Regular cardiac myocyte (primary cell): ENCODE data around the gene C1orf216. TPM values are rescaled to one million over a fixed set of nuclear protein-coding genes. Genes with fewer than 3 reads are reported as not detected.

Experiments
- total RNA-seq: library from RNA; depleted of rRNA; stranded (reverse); fragments of >200 nt; gene quantifications from 2 replicates; pipeline ENCODE4 v1.2.3, GENCODE V29; 2014

Gene C1orf216, protein sequence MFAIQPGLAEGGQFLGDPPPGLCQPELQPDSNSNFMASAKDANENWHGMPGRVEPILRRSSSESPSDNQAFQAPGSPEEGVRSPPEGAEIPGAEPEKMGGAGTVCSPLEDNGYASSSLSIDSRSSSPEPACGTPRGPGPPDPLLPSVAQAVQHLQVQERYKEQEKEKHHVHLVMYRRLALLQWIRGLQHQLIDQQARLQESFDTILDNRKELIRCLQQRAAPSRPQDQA
- total RNA-seq = 16.1 and 20.7 TPM in 2 replicates

DNA sequence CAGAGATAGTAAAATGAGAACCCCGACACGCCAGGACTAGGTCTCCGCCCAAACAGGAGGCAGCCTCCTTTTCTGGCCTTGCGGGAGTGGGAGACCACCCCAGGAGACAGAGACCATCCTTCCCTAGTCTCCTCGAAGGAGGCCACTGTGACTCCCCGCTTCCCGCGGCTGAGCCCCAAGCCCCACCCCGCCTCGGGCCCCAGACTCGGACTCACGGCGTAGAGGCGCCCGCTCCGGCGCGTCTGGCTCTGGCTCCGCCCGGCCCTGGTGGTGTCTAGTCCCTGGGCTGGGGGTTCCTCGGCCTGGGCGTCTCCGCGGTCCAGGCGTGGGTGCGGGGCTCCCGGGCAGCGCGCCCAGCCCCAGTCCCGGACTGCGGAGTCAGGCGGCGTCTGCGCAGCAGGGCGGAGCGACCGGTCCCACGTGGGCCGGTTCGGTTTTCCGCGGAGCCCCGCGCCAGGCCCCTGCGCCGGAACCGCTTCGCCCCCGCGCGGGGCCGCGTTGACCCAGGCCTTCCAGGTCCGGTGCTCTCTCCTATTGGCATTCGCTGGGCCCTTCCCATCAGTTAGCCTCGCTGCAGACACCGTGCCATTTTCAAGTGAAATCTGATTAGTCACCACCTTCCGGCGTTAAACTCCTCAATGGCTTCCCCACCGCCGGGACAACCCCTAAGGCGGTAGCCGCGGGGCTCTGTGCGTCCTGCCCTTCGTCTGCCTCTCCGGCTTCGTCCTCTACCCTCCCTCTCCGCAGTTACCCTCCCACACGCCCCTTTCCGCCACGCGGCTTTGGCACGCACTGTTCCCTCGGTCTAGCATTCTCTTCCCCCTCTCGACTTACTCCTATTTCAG, at the start of gene C1orf216:
Gene C1orf216, minus strand, starts transcription at position 393 of the 845 bp plus-strand sequence. CDS start 2,563 bp downstream, outside the sequence.

Other genes with a start within 250 kb of the C1orf216 start
- gene KIAA0319L, start 161.5 kb downstream of the C1orf216 start, total RNA-seq = 40.5 and 73.3 TPM in 2 replicates
- gene NCDN, start 161.1 kb downstream of the C1orf216 start, total RNA-seq = 22.3 and 32.8 TPM in 2 replicates
- gene TFAP2E, start 145.6 kb downstream of the C1orf216 start, total RNA-seq = under 0.01 TPM in 2 replicates
- 11.0 and 39.1 TPM in 2 replicates for gene PSMB2, start 77.4 kb downstream of the C1orf216 start, total RNA-seq
- gene CLSPN, start 51.1 kb upstream of the C1orf216 start, total RNA-seq = 3.1 and 58.1 TPM in 2 replicates
- gene AGO4, start 89.1 kb upstream of the C1orf216 start, total RNA-seq = 9.6 and 13.2 TPM in 2 replicates
- 8.2 and 15.9 TPM in 2 replicates for gene AGO1, start 164.3 kb upstream of the C1orf216 start, total RNA-seq
- gene AGO3, start 212.2 kb upstream of the C1orf216 start, total RNA-seq = 9.4 and 11.6 TPM in 2 replicates